Measurements from ENCODE around the gene SCN2A.

GRCh38 chr2:165307317-165307716, 68.1 kb downstream of the SCN2A start:
- no peak for TF ChIP-seq POLR2AphosphoS5 (IDR thresholded peaks at IDR 0.05; ENCODE audit: borderline replicate concordance, low read depth, low read length)
- TF ChIP-seq EZH2 (IDR thresholded peaks at IDR 0.05), result no peak
- no peak for TF ChIP-seq FOXP2 (optimal IDR thresholded peaks at IDR 0.05; ENCODE audit: control extremely low read depth, extremely low read length, insufficient read depth)

Measured in SK-N-MC (cell line).